GM12872 (cell line): ENCODE results near the gene JPH2.

ENCODE experiments used
- TF ChIP-seq, protein P1 (sequence below): IDR thresholded peaks from 3 replicates; pipeline ENCODE4 v1.5.1; 2011; ENCODE audit warnings: low read depth, mild to moderate bottlenecking, low read length, moderate library complexity; ENCODE audit not compliant: insufficient read depth

Gene JPH2

DNA sequence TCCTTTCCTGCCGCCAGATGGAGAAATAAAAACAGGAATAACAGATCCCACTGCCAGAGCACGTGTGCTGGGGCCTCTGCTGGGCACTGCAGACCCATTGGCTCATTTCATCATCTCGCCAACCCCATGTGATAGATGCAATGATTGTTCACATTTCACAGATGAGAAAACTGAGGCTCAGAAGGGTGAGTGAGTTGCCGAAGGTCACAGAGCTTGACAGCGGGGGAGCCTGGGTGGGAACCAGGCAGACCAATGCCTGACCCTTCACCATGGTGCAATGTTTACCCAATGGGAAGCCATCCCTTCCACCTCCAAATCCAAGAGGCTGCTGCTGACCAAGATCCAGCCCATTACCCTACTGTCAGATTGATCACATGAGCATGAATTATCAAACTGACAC is 105.1 kb downstream of the JPH2 start:
- TF ChIP-seq, protein P1, sequence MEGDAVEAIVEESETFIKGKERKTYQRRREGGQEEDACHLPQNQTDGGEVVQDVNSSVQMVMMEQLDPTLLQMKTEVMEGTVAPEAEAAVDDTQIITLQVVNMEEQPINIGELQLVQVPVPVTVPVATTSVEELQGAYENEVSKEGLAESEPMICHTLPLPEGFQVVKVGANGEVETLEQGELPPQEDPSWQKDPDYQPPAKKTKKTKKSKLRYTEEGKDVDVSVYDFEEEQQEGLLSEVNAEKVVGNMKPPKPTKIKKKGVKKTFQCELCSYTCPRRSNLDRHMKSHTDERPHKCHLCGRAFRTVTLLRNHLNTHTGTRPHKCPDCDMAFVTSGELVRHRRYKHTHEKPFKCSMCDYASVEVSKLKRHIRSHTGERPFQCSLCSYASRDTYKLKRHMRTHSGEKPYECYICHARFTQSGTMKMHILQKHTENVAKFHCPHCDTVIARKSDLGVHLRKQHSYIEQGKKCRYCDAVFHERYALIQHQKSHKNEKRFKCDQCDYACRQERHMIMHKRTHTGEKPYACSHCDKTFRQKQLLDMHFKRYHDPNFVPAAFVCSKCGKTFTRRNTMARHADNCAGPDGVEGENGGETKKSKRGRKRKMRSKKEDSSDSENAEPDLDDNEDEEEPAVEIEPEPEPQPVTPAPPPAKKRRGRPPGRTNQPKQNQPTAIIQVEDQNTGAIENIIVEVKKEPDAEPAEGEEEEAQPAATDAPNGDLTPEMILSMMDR: no peak

DNA sequence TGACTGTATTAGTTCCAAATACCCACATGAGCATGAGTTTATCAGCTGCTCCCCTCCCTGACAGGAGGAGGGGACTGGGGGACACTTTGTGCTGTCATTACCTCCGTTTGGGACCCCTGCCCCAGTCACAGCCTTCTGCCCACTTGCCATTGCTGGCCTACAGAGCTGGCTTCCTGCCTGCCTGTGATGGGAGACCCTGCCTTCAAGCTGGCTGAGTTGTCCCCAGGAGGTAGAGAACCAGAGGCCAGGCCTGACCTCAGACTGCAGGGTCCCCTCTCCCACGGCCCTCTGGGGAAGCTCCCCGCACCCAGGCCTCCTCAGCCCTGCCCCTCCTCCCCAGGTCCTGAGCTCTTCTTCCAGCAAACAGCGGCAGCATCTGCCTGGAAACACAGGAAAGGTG is 105.5 kb downstream of the JPH2 start:
- TF ChIP-seq, protein P1: no peak

DNA sequence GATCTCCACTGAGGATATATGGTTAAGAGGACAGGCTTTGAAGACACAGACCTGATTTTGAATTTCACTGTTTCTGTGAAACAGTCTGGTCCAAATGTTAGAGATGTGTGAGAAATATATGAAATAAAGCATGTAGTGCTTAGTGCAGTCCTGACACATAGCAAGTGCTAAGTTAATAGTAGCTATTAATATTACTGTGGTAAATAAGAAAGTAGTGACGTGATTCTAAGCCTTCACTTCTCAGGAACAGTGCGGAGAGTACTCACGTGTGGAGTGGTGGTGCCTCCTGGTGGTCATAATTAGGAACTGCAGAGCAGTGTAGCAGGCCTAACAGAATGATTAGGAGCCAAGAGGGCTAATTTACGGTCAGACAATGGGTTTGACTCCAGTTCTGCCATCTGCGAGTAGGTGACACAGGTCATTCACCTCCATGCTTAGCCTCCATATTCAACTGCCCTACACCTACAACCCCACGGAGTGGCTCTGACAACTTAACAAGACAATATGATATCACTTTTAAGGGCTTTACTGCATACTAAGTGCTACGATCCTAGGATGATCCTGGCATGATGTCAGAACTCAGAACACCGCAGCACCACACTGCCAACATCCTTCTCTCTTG is 106.2 kb downstream of the JPH2 start:
- TF ChIP-seq, protein P1: peak; percentile 97

DNA sequence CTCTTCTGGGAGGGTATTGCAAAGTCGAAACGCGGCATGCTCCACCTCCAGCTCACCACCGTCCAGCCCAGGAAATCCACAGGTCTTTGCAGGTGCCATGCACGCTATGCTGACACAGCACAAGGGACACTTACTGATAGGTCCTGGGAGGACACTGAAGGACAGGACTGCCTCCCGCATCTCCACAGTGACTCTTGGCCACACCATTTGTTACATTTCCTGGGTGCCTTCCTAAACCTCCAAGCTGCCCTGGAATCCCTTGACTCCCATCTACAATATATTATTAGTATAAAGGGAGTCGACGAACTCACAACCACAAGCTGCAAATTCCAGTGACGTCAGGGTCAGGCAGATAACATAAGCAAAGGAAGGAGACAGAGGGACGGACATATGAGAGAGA is 106.9 kb downstream of the JPH2 start:
- TF ChIP-seq, protein P1: no peak

DNA sequence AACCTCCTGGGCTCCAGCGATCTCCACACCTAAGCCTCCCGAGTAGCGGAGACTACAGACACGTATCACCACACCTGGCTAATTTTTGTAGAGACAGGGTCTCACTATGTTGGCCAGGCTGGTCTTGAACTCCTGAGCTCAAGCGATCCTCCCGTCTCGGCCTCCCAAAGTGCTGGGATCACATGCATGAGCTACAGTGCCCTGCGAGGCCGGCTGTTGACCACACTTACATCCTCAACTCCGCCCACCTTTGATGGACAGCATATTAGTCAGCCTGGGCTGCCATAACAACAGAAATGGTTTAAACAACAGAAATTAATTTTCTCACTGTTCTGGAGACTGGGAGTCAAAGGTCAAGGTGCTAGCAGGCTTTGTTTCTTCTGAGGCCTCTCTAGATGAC is 107.7 kb downstream of the JPH2 start:
- TF ChIP-seq, protein P1: no peak

DNA sequence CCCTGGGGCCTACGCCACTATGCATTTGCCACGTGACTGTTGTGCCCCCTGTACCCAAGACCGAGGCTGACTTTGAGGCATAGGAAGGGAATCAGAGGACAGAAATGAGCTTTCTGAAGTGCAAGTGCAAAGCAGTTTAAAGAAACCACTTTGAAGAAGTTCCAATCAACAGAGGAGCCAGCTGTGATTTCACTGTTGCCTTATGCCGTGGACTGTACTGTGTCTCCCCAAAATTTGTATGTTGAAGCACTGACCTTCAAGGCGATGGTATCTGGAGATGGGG is 111.1 kb downstream of the JPH2 start:
- TF ChIP-seq, protein P1: no peak

DNA sequence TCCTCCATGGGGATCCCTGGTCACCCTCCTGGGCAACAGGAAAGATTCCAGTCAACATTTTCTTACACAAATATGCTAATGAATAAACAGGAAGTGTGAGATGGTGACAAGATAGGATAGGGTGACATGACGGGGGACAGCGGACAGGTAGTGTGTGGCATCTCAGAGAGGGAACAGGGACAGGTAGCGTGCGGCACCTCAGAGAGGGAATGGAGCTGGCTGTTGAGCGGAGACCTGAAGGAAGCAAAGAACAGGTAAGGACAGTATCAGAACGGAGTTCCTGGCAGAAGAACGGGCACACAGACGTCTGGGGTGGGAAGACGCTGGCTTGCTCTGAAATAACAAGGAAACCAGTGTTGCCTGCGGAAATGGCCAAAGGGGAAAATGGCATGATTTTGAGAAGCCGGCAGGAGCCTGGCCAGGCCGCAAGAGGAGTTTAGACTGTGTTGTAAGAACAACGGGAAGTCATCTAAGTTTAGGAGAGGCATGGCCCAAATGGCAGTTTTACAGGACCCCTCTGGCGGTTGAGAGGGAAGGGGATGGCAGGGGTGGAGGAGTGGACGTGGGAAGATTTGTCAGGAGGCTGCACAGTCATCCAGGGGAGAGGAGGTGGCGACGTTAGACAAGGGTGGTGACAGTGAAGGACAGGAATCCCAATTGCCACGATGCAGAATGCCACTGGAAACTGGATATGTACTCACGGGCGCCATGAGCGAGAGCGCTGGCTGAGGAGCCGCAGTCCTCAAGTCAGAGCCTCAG is 111.6 kb downstream of the JPH2 start:
- TF ChIP-seq, protein P1: no peak
